Activated T-cell treated with anti-CD3 and anti-CD28 coated beads, Interleukin-2, amount 50 U/mL, for 4 hours (primary cell): ENCODE measurements around the gene TINAGL1. TPM values are rescaled to one million over a fixed set of nuclear protein-coding genes. Genes with fewer than 3 reads are reported as not detected.

Experiments
- ATAC-seq, 2 donors: fragments of 200-7000 bp; cut with Tn5 transposase; one replicate each; pipeline ENCODE4 v1.10.0; 2021
- DNase-seq: peaks from one replicate; pipeline ENCODE4 v3.0.0-alpha.2; 2020
- H3K27me3 Mint-ChIP-seq: one replicate; pipeline ENCODE4 v1.8.0; 2021; ENCODE audit warnings: low read depth, mixed read lengths
- H3K36me3 Mint-ChIP-seq: one replicate; pipeline ENCODE4 v1.8.0; 2022; ENCODE audit warnings: mixed read lengths; ENCODE audit not compliant: insufficient read depth
- H3K4me1 Mint-ChIP-seq: one replicate; pipeline ENCODE4 v1.8.0; 2021; ENCODE audit warnings: low read depth, mixed read lengths
- H3K4me3 Mint-ChIP-seq: one replicate; pipeline ENCODE4 v1.8.0; 2021; ENCODE audit warnings: mild to moderate bottlenecking, moderate library complexity, mixed read lengths
- H3K9me3 Mint-ChIP-seq: one replicate; pipeline ENCODE4 v1.8.0; 2021; ENCODE audit warnings: mixed read lengths
- total RNA-seq, 3 donors: library from RNA; stranded (reverse); gene quantifications; one replicate each; pipeline ENCODE4 v1.2.1, GENCODE V29; 2021

TINAGL1 gene
- total RNA-seq, 3 donors from 2014 or later = 0.18 to 0.38 TPM; not detected in 1

DNA sequence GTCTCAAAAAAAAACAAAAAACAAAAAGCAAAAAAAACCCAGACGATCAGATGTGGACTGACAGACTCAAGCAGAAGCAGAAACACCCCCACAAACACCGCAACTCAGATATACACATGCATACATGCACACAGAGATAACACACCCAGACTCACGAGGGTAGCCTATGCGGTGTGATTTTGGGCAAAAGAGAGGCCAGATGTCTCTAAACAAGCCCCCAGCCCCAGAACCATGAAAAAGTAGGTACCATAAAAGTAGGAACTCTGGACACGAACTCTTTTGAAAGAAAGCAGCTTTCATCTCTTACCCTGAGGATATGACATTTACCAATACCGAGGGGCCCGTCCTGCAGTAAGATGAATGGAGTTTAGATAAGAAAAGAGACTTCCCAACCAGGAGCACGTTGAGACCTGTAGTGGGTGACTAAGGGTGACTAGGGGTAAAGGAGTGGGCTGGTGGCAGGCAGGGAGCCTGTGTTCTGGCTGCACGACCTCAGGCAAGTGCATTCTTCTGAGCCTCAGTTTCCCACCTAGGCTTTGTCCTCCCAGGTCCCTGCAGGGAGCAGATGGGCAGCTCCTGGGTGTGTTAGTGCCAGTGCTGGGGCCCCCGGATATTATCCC, 1.5 kb upstream of the TINAGL1 start:
- Mint-ChIP-seq H3K36me3 (no peaks in the 10 kb centered on the region), H3K9me3 (no peaks in the 10 kb centered on the region), H3K4me3 (no peak overlapping the region), H3K27me3 (peaks cover 20% of the 10 kb centered on the region), H3K4me1 (peaks cover 3% of the 10 kb centered on the region)
- no peak for ATAC-seq
- no peak for DNase-seq

DNA sequence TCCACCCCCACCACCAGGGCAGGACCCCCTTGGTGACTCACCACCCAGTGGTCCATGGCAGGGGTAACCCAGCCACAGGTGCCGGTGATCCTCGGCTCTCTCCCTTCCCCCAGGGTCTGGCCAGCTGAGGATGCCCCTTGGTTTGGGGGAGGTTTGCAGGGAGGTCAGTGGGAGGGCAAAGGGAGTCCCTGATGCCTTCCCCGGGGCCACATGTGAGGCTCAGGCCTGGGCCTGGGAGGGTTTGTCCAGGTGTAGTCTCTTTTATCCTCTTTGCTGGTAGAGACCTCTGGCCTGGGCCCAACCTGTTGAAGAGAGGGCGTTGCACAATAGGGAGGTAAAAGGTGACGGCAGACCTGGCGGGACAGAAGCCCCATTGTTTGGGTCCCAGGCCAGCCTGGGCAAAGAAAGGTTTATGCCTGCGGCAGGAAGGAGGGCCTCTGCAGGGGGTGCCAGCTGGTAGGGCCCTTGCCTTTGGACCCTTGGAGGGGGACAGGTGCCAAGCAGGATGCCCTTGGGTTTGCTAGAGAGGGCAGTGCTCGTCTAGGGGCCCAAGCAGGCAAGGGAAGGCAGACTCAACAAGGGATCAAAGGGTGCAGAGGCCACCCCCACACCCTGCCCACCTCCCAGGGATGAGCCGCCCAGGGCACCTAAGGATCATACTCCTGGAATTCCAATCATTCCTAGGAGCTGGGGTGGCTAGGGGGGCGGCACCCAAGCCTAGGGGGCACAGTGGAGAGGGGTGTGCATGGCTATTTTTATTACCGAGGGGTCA, 760 bp upstream of the TINAGL1 start:
- no peaks in the 10 kb centered on the region for H3K36me3 Mint-ChIP-seq

DNA sequence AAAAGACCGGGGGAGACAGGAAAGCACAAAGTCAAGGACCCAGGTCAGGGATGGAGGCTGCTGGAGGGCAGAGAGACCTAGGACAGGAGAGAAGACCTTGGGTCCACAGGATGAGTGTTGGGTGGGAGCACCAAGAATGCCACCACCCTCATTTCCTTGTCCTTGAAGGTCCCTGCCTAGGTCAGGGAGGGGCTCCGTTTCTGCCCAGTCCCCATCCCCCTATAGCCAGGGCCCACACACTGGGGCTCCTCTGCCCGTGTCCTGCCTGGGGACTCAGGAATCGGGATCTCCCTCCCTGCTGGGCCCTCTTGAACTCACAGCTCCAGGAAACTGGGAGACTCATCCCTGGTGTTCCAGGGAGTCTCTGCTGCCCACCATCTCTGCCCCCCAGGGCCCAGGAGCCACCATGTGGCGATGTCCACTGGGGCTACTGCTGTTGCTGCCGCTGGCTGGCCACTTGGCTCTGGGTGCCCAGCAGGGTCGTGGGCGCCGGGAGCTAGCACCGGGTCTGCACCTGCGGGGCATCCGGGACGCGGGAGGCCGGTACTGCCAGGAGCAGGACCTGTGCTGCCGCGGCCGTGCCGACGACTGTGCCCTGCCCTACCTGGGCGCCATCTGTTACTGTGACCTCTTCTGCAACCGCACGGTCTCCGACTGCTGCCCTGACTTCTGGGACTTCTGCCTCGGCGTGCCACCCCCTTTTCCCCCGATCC, 584 bp downstream of the TINAGL1 start:
- no peaks in the 10 kb centered on the region for H3K9me3 Mint-ChIP-seq
- no peak overlapping the region for H3K4me3 Mint-ChIP-seq
- peaks cover 3% of the 10 kb centered on the region for H3K4me1 Mint-ChIP-seq
- DNase-seq = no peak
- ATAC-seq = no peak
- peaks cover 20% of the 10 kb centered on the region for H3K27me3 Mint-ChIP-seq
- H3K36me3 Mint-ChIP-seq = no peaks in the 10 kb centered on the region

More for the DNA sequence above, 760 bp upstream of the TINAGL1 start:
- H3K27me3 Mint-ChIP-seq = peaks cover 20% of the 10 kb centered on the region
- DNase-seq = no peak
- no peak overlapping the region for H3K4me3 Mint-ChIP-seq
- no peak for ATAC-seq
- no peaks in the 10 kb centered on the region for H3K9me3 Mint-ChIP-seq
- H3K4me1 Mint-ChIP-seq = peaks cover 3% of the 10 kb centered on the region

DNA sequence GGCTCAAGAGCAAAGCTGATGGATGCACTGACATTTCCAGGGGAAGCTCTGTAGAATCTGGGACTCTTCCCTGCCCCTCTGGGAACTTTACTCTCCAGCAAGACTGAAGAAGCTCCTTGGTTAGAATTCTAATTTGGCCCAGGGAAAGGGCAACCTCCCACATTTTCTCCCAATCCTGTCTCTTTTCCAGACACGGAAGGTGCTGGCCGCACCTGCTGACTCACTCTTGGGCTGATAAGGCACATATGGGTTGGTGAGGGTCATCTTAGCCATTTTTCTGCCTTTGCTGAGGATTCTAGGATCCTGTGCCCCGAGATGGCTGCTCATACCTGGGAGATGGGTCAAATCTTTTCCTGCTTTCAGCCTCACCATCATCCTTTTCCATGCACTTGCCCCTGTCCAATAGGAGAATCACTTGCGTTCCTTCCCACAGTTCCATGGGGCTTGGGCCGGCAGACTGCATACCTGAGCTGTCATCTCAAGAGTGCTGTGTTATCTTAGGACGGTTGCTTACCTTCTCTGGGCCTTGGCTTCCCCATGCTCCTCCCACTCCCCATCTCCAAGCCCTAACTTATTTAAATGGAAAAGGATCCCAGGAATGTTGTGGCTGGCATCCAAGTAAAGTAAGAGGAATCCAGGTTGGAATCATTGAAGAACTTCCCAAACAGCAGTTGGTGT, 1.3 kb downstream of the TINAGL1 start:
- ATAC-seq (no peak), DNase-seq (no peak)
- peaks cover 3% of the 10 kb centered on the region for H3K4me1 Mint-ChIP-seq
- peaks cover 20% of the 10 kb centered on the region for H3K27me3 Mint-ChIP-seq
- no peaks in the 10 kb centered on the region for H3K9me3 Mint-ChIP-seq
- no peak overlapping the region for H3K4me3 Mint-ChIP-seq
- H3K36me3 Mint-ChIP-seq = no peaks in the 10 kb centered on the region

DNA sequence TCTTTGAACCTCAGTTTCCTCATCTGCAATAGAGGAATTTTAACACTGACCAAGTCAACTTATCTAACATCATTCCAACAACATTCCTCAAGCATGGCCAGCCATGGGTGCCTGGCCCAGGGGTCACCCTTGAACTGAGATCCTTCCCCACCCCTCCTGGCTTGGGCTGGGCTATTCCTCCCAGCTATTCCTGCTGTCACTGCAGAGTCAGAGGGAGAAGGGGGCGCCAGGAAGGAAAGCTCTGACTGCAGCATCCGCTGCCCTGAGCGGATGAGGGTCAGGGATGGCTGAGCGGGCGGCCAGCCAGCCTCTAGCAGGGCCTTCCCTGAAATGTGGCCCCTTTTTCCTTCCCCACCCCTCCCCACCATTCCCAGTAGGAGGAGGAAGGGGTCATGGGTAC, 3.1 kb downstream of the TINAGL1 start:
- Mint-ChIP-seq H3K9me3 (no peaks in the 10 kb centered on the region), H3K27me3 (peaks cover 16% of the 10 kb centered on the region), H3K4me1 (peaks cover 3% of the 10 kb centered on the region), H3K36me3 (no peaks in the 10 kb centered on the region), H3K4me3 (no peak overlapping the region)
- ATAC-seq (no peak), DNase-seq (no peak)

DNA sequence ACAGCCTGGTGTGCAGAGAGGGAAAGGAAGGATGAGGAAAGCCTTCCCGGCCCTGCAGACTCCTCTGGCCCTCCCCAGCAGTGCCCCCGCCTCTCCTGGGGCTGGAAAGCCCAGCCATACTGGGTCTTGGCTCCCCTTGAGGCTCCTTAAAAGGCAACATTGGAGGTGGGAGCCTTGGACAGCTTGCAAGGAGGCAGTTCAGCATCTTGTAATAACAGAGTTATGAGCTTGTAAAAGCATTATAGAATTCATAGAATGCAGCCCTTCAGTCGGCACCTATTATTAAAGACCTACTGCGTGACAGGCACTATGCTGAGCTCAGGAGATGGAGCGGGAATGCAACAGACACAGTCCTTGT, 4.2 kb downstream of the TINAGL1 start:
- ATAC-seq (no peak), DNase-seq (no peak)
- peaks cover 3% of the 10 kb centered on the region for H3K4me1 Mint-ChIP-seq
- no peak overlapping the region for H3K4me3 Mint-ChIP-seq
- H3K27me3 Mint-ChIP-seq = peaks cover 8% of the 10 kb centered on the region
- H3K36me3 Mint-ChIP-seq = no peaks in the 10 kb centered on the region
- H3K9me3 Mint-ChIP-seq = no peaks in the 10 kb centered on the region

DNA sequence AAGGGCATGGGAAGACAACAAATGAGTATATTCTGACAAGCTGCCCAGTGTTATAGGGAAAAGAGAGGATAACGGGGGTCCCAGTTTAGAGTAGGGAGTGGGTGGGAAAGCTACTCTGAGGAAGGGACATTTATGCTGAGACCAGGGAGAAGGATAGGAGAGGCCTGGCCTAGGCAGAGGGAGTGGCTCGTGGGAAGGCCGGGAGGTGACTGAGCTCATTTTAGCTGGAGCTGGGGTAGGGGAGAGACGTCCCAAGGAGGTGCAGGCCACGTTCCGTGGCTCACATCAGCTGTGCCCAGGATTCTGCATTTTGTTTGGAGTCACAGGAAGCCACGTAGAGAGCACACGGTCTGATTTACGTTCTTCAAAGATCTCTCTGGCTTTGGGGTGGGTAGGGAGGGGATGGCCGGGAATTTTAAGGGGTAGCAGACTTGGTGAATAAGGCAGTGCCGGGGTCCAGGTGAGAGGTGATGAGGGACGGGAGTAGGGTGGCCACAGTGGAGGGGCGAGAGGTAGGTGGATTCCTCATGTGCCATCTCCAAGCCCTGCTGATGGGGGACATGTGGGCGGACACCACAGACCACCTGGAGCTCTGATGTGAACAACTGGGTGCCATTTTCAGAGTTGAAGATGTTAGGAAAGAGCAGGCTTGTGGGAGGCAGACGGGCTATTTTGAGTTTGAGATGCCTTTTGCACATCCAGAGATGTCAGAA, 4.7 kb downstream of the TINAGL1 start:
- H3K36me3 Mint-ChIP-seq = no peaks in the 10 kb centered on the region
- ATAC-seq (no peak), DNase-seq (no peak)
- H3K27me3 Mint-ChIP-seq = peaks cover 7% of the 10 kb centered on the region
- peaks cover 3% of the 10 kb centered on the region for H3K4me1 Mint-ChIP-seq
- H3K9me3 Mint-ChIP-seq = no peaks in the 10 kb centered on the region
- no peak overlapping the region for H3K4me3 Mint-ChIP-seq

DNA sequence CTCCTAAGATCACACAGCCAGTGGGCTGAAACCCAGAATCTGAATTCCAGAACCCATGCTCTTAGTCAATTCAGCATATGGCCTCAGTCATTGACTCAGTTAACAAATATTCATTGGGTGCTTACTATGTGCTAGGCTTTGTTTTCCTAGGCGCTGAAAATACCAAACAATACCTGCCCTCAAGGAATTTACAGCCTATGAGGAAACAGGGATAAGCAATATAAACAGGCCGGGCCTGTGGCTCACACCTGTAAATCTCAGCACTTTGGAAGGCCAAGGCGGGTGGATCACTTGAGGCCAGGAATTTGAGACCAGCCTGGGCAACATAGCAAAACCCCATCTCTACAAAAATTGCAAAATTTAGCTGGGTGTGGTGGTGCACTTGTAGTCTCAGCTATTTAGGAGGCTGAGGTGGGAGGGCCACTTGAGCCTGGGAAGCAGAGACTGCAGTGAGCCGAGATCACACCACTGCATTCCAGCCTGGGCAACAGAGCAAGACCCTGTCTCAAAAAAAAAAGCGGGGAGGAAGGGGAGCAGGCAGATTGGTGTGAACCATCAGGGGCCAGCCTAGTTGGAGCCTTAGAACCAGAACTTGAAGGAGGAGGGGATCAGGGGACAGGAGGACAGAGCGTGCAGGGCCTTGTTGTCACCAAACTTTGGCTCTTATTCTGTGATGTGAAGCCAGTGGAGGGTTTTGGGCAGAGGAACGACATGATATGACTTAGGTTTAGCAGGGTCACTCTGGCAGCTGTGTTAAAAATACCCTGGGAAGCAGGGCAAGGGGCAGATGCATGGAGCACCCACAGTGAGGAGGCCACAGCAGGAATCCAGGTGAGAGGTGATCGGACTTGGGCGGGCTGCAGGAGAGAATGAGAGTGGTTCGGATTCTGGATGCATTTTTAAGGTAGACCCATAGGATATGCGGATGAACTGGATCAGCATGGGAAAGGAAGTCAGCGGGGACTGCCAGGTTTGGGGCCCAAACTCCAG, 5.8 kb downstream of the TINAGL1 start:
- H3K27me3 Mint-ChIP-seq = peaks cover 2% of the 10 kb centered on the region
- no peak overlapping the region for H3K4me3 Mint-ChIP-seq
- H3K9me3 Mint-ChIP-seq = no peaks in the 10 kb centered on the region
- DNase-seq (no peak), ATAC-seq (no peak)
- no peaks in the 10 kb centered on the region for H3K36me3 Mint-ChIP-seq
- no peaks in the 10 kb centered on the region for H3K4me1 Mint-ChIP-seq

DNA sequence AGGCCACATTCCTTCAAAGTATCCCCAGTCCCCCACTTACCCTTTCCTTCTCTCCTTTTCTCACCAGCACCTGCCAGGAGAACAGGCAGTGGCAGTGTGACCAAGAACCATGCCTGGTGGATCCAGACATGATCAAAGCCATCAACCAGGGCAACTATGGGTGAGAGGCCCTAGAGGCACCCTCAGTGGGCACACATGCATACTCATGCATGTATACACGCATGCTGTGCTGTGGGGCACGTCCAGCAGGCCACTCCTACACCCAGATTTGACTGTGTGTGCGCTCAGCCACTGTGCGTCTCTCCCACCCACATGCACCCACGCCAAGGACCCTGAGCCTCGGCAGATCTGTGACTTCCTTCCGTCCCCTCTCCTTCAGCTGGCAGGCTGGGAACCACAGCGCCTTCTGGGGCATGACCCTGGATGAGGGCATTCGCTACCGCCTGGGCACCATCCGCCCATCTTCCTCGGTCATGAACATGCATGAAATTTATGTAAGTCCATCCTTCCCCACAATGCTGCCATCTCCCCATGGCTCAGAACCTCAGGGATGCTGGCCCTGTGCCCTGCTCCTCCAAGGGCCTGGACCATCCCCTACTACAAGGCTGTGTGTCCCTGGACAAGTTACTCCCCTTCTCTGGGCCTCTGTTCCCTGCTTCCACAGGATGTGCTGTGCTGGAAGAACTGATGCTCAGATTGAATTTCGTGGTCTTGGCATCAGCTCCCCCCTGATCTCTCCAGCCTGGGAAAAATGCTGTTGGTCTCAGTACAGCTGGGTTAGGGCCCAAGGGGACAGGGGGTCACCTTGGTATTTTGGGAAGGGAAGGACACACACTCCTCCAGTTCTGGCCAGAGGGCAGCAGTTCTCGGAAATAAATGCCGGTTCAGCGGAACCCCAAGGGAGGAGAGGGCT, 7.0 kb downstream of the TINAGL1 start:
- Mint-ChIP-seq H3K9me3 (no peaks in the 10 kb centered on the region), H3K27me3 (peaks cover 10% of the 10 kb centered on the region), H3K36me3 (no peaks in the 10 kb centered on the region), H3K4me1 (no peaks in the 10 kb centered on the region), H3K4me3 (no peak overlapping the region)
- DNase-seq = no peak
- ATAC-seq = no peak

DNA sequence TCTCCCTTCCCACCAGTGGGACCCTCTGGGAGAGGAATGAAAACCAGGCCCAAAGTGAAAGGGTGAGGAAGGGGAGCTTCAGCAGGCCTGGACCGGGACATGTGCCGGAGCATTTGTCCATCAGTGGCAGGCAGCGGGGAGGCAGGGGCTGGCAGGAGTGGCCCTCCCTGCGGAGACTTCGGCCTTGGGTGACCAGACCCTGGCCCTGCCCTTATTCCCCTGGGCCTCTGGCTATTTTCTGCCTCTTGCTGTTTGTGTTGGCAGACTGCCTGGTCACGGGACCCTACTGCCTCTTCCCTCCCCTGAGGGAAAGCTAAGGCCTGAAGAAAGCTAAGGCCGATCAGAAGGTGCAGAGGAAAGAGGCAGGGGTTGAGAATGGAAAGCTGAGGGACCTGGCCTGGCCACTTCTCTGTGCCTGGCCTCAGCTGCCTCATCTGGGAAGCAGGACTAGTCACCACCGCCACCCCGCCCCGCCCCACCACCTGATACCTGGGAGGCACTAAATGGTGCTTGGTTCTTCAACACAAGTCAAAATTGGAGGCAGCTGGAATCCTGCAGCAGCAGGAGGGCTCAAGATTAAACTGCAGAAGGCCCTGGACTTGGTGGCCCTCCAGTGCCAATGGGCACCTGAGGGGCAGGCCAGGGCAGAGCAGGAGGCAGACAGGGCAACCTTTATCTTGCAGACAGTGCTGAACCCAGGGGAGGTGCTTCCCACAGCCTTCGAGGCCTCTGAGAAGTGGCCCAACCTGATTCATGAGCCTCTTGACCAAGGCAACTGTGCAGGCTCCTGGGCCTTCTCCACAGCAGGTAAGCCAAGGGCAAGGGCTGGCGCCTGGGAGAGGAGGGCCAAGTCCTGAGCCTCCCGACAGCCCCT, 7.9 kb downstream of the TINAGL1 start:
- H3K4me3 Mint-ChIP-seq = no peak overlapping the region
- H3K4me1 Mint-ChIP-seq = no peaks in the 10 kb centered on the region
- H3K9me3 Mint-ChIP-seq = no peaks in the 10 kb centered on the region
- DNase-seq (no peak), ATAC-seq (no peak)
- H3K36me3 Mint-ChIP-seq = no peaks in the 10 kb centered on the region
- peaks cover 12% of the 10 kb centered on the region for H3K27me3 Mint-ChIP-seq

DNA sequence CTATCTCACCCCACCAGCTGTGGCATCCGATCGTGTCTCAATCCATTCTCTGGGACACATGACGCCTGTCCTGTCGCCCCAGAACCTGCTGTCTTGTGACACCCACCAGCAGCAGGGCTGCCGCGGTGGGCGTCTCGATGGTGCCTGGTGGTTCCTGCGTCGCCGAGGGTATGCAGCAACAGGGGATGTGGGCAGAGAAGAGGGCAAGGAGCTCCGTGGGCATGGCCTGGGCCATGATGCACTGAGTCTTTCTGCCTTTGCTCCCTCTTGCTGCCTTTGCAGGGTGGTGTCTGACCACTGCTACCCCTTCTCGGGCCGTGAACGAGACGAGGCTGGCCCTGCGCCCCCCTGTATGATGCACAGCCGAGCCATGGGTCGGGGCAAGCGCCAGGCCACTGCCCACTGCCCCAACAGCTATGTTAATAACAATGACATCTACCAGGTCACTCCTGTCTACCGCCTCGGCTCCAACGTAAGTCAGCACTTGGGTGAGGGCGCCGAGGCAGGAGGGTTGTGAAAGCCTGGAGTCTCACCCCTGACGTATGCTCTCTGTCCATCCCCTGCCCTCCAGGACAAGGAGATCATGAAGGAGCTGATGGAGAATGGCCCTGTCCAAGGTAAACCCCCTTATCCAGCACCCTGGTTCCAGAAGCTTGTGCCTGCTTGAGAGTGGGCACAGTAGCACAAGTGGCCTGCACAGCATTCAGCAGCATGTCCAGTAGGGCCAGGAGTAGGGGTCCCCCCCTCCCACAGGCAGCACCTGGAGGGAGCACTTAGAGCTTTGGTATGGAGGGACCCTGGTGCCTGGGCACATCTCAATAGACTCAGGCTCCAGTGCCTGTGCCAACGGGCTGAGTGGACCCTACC, 8.8 kb downstream of the TINAGL1 start:
- Mint-ChIP-seq H3K9me3 (no peaks in the 10 kb centered on the region), H3K27me3 (peaks cover 16% of the 10 kb centered on the region), H3K36me3 (no peaks in the 10 kb centered on the region), H3K4me3 (no peak overlapping the region), H3K4me1 (no peaks in the 10 kb centered on the region)
- DNase-seq (no peak), ATAC-seq (no peak)
